HCT116 (cell line): ENCODE data around the gene UFD1. TPM values are rescaled to one million over a fixed set of nuclear protein-coding genes. Genes with fewer than 3 reads are reported as not detected.

ENCODE experiments used
- ATAC-seq: fragments of 200-7000 bp; cut with Tn5 transposase; 2 replicates; pipeline ENCODE4 v1.9.1; 2020; ENCODE audit warnings: mild to moderate bottlenecking, moderate library complexity
- BruUV-seq: library from RNA; stranded (reverse); fragments of 400-500 nt; replicated peaks from 2 replicates; lab custom pipeline; 2021; lab: Mats Ljungman, UMichigan
- CTCF ChIA-PET: fragments of 300-600 bp; sonication (Branson Sonifier 250); formaldehyde crosslinking; loops from one replicate; lab custom pipeline; 2021; ENCODE audit warnings: antibody characterized with exemption; lab: Charles Lee
- POLR2A ChIA-PET: fragments of 300-600, 350-600 bp; sonication (Branson Sonifier 250); formaldehyde crosslinking; loops from one replicate; lab custom pipeline; 2021; ENCODE audit warnings: antibody characterized with exemption; lab: Charles Lee
- RAD21 ChIA-PET, 2 experiments: fragments of 300-600 bp; sonication (Branson Sonifier 250); formaldehyde crosslinking; loops; one replicate each; lab custom pipeline; 2023; ENCODE audit warnings: low total read pairs in 2 of 2; ENCODE audit not compliant: uncharacterized antibody in 2 of 2, unreplicated experiment in 2 of 2, low non-redundant PET in 1 of 2; lab: Charles Lee
- DNase-seq: peaks from one replicate; pipeline ENCODE4 v3.0.0-alpha.2; 2010; ENCODE audit warnings: low read depth, low spot score
- H2AFZ ChIP-seq: fragments of 200-600 bp; shearing (Covaris generic), sonication (generic); 2 replicates; pipeline ENCODE4 v1.6.1; 2017; ENCODE audit warnings: low read depth, mixed run types, mixed read lengths, antibody characterized with exemption, low read length; ENCODE audit not compliant: poor library complexity, severe bottlenecking
- H3K27ac ChIP-seq: 2 replicates; pipeline ENCODE4 v1.5.1; 2012; ENCODE audit warnings: low read depth, low read length
- H3K27me3 ChIP-seq: fragments of 200-600 bp; sonication (generic); 2 replicates; pipeline ENCODE4 v1.6.1; 2016; ENCODE audit warnings: mixed run types, low read length, mixed read lengths; ENCODE audit not compliant: insufficient read depth
- H3K36me3 ChIP-seq, 2 experiments: fragments of 200-500 bp in 1 of 2; fragments of 200-600 bp in 1 of 2; sonication (Bioruptor generic) in 1 of 2; sonication (generic) in 1 of 2; 2 replicates each; pipeline versions ENCODE4 v1.5.1 to v1.6.1; 2014 to 2016; ENCODE audit warnings: low read length in 2 of 2, inconsistent platforms in 1 of 2, mixed read lengths in 1 of 2, mixed run types in 1 of 2; ENCODE audit not compliant: insufficient read depth in 2 of 2, control insufficient read depth in 1 of 2
- H3K4me1 ChIP-seq, 2 experiments: fragments of 200-600 bp in 1 of 2; sonication (generic) in 1 of 2; 2 replicates each; pipeline versions ENCODE4 v1.5.1 to v1.6.1; 2012 to 2017; ENCODE audit warnings: low read length in 2 of 2, inconsistent platforms in 1 of 2, mild to moderate bottlenecking in 1 of 2, mixed read lengths in 1 of 2, mixed run types in 1 of 2, moderate library complexity in 1 of 2; ENCODE audit not compliant: insufficient read depth in 2 of 2, control insufficient read depth in 1 of 2
- H3K4me2 ChIP-seq: fragments of 200-600 bp; sonication (generic); 2 replicates; pipeline ENCODE4 v1.6.1; 2017; ENCODE audit warnings: mixed run types, low read length, mixed read lengths
- H3K4me3 ChIP-seq, 2 experiments: fragments of 200-600 bp in 1 of 2; sonication (generic) in 1 of 2; replicated peaks in 1 of 2; 2 replicates each; pipeline ENCODE4 v1.5.1; 2011 to 2016; ENCODE audit warnings: low read length in 2 of 2, control low read depth in 1 of 2, low read depth in 1 of 2, mild to moderate bottlenecking in 1 of 2, mixed read lengths in 1 of 2, mixed run types in 1 of 2
- H3K79me2 ChIP-seq: fragments of 200-600 bp; sonication (generic); 2 replicates; pipeline ENCODE4 v1.6.1; 2017; ENCODE audit warnings: mild to moderate bottlenecking, mixed run types, low read length, moderate library complexity, mixed read lengths; ENCODE audit not compliant: insufficient read depth
- H3K9ac ChIP-seq: fragments of 200-600 bp; sonication (generic); 2 replicates; pipeline ENCODE4 v1.6.1; 2016; ENCODE audit warnings: low read length, mixed read lengths
- H3K9me2 ChIP-seq: fragments of 200-600 bp; sonication (generic), shearing (Covaris generic); 2 replicates; pipeline ENCODE4 v1.6.1; 2017; ENCODE audit warnings: mixed run types, mild to moderate bottlenecking, moderate library complexity; ENCODE audit not compliant: insufficient read depth
- H3K9me3 ChIP-seq, 2 experiments: fragments of 200-500 bp in 1 of 2; fragments of 200-600 bp in 1 of 2; sonication (Bioruptor generic) in 1 of 2; sonication (generic) in 1 of 2; 2 replicates each; pipeline ENCODE4 v1.6.1; 2014 to 2017; ENCODE audit warnings: low read length in 2 of 2, mixed read lengths in 2 of 2, inconsistent platforms in 1 of 2, low read depth in 1 of 2, mild to moderate bottlenecking in 1 of 2, mixed run types in 1 of 2, moderate library complexity in 1 of 2; ENCODE audit not compliant: control insufficient read depth in 1 of 2, insufficient read depth in 1 of 2
- H4K20me1 ChIP-seq: fragments of 200-600 bp; sonication (generic), shearing (Covaris generic); 2 replicates; pipeline ENCODE4 v1.6.1; 2017; ENCODE audit warnings: mixed run types, mild to moderate bottlenecking, moderate library complexity; ENCODE audit not compliant: insufficient read depth
- EGR1 ChIP-seq: IDR thresholded peaks from 2 replicates; pipeline ENCODE4 v1.6.1; 2012; ENCODE audit warnings: low read depth
- ELF1 ChIP-seq: IDR thresholded peaks from 2 replicates; pipeline ENCODE4 v1.6.1; 2012; ENCODE audit warnings: low read depth, borderline replicate concordance
- EZH2 ChIP-seq: fragments of 200-600 bp; sonication (generic); IDR thresholded peaks from 2 replicates; pipeline ENCODE4 v1.6.1; 2017; ENCODE audit warnings: antibody characterized with exemption, mixed run types
- EZH2phosphoT487 ChIP-seq: fragments of 200-600 bp; IDR thresholded peaks from 2 replicates; pipeline ENCODE4 v1.6.1; 2018; ENCODE audit warnings: antibody characterized with exemption, borderline replicate concordance
- FOSL1 ChIP-seq: IDR thresholded peaks from 2 replicates; pipeline ENCODE4 v1.6.1; 2012; ENCODE audit warnings: low read depth
- JUND ChIP-seq: IDR thresholded peaks from 2 replicates; pipeline ENCODE4 v1.6.1; 2012
- POLR2A ChIP-seq: IDR thresholded peaks from 2 replicates; pipeline ENCODE4 v1.7.0; 2011; ENCODE audit warnings: borderline replicate concordance; ENCODE audit not compliant: insufficient read depth, insufficient read length; ENCODE audit errors: extremely low read depth
- POLR2AphosphoS5 ChIP-seq: IDR thresholded peaks from 2 replicates; pipeline ENCODE4 v1.6.1; 2011; ENCODE audit warnings: mild to moderate bottlenecking, low read depth, low read length, moderate library complexity
- RAD21 ChIP-seq: IDR thresholded peaks from 2 replicates; pipeline ENCODE4 v1.6.1; 2012; ENCODE audit warnings: low read depth, mild to moderate bottlenecking
- SP1 ChIP-seq: IDR thresholded peaks from 2 replicates; pipeline ENCODE4 v1.6.1; 2012; ENCODE audit warnings: low read depth
- SRF ChIP-seq: IDR thresholded peaks from 2 replicates; pipeline ENCODE4 v1.6.1; 2012; ENCODE audit warnings: low read depth
- YY1 ChIP-seq: IDR thresholded peaks from 2 replicates; pipeline ENCODE4 v1.6.1; 2011; ENCODE audit warnings: low read length, low read depth, moderate library complexity, mild to moderate bottlenecking; ENCODE audit not compliant: insufficient replicate concordance; ENCODE audit errors: extremely low read depth
- ZNF274 ChIP-seq: fragments of 200-500 bp; sonication (Bioruptor generic); IDR thresholded peaks from 2 replicates; pipeline ENCODE4 v1.6.1; 2014; ENCODE audit warnings: mild to moderate bottlenecking, low read depth, low read length, inconsistent platforms
- intact Hi-C: fragments of 100-400 bp; cut with micrococcal nuclease; formaldehyde crosslinking; loops from 2 replicates; pipeline ENCODE4 v1.10.0; 2022
- total RNA-seq: library from RNA; stranded (reverse); gene quantifications from one replicate; pipeline ENCODE4 v1.2.1, GENCODE V29; 2021; ENCODE audit not compliant: unreplicated experiment
- TF ChIP-seq, protein P1 (sequence below): IDR thresholded peaks from 2 replicates; pipeline ENCODE4 v1.6.1; 2012
- TF ChIP-seq, protein P2 (sequence below): IDR thresholded peaks from 2 replicates; pipeline ENCODE4 v1.6.1; 2012
- TF ChIP-seq, protein P3 (sequence below): IDR thresholded peaks from 2 replicates; pipeline ENCODE4 v1.6.1; 2011; ENCODE audit warnings: mild to moderate bottlenecking, low read length, moderate library complexity; ENCODE audit not compliant: insufficient replicate concordance; ENCODE audit errors: extremely low read depth
- TF ChIP-seq, protein P4 (sequence below): IDR thresholded peaks from 2 replicates; pipeline ENCODE4 v1.6.1; 2012; ENCODE audit warnings: low read depth

UFD1 gene
- total RNA-seq, 1 experiment from 2014 or later: 97.5 TPM

DNA sequence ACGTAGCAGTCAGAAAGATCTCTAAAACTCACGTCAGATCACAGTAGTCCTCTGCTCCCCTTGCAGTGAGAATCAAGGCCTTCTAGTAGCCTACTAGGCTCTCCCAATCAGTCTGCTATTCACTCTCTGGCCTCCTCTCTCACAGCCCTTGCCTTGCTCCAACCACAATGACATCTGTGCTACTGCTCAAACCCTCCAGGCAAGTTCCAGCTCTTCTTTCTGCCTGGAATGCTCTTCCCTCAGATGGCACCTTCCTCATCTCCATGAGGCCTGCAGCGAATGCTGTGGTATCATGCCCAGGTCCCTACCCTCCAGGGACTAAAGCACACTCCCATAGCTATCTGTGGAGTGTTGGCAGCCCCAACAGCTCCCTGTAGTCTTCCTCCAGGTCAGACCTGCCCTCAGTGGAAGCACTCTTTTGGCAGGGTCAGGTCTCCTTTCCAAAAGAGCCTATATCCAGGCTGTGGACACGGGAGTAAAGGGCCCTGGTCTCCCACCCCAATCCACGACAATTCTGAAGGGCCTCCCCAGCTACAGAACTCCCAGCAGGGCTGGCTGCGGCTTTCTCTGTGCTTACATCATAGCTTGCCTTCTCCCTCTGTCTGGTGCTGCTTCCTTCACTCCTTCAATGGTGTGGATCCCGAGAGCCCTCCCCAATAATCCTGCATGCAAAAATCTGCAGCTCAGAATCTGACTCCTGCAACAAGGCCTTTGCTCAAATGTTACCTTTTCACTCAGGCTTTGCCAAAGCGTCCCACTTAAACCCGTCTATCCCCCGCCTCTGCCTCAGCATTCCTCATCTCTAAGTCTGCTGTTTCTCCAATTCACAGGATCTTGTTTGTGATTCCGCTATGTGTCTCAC, 56.3 kb downstream of the UFD1 start:
- RAD21 ChIA-PET: no interaction called here
- no peak for DNase-seq
- no peak overlapping the region for H3K4me3 ChIP-seq
- no peak overlapping the region for H2AFZ ChIP-seq
- peaks cover 4% of the 10 kb centered on the region for H4K20me1 ChIP-seq
- no peak overlapping the region for H3K27ac ChIP-seq
- H3K9me2 ChIP-seq: no peaks in the 10 kb centered on the region
- H3K4me2 ChIP-seq: no peak overlapping the region
- no peaks in the 10 kb centered on the region for H3K9me3 ChIP-seq
- POLR2A ChIA-PET: no interaction called here
- CTCF ChIA-PET: no interaction called here
- peaks cover 0 to 7% of the 10 kb centered on the region in 2 experiments; a peak in 1 of 4 replicates for H3K36me3 ChIP-seq
- intact Hi-C loops: no loop called here
- BruUV-seq: no TSS peak
- H3K27me3 ChIP-seq: no peaks in the 10 kb centered on the region
- TF ChIP-seq, protein P1, sequence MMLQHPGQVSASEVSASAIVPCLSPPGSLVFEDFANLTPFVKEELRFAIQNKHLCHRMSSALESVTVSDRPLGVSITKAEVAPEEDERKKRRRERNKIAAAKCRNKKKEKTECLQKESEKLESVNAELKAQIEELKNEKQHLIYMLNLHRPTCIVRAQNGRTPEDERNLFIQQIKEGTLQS: no peak
- TF ChIP-seq, protein P2, sequence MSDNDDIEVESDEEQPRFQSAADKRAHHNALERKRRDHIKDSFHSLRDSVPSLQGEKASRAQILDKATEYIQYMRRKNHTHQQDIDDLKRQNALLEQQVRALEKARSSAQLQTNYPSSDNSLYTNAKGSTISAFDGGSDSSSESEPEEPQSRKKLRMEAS: no peak
- TF ChIP-seq ELF1: no peak
- TF ChIP-seq POLR2A: no peak
- no peak for TF ChIP-seq JUND
- TF ChIP-seq SP1: no peak
- no peak for TF ChIP-seq POLR2AphosphoS5
- TF ChIP-seq YY1: no peak
- TF ChIP-seq, protein P3, sequence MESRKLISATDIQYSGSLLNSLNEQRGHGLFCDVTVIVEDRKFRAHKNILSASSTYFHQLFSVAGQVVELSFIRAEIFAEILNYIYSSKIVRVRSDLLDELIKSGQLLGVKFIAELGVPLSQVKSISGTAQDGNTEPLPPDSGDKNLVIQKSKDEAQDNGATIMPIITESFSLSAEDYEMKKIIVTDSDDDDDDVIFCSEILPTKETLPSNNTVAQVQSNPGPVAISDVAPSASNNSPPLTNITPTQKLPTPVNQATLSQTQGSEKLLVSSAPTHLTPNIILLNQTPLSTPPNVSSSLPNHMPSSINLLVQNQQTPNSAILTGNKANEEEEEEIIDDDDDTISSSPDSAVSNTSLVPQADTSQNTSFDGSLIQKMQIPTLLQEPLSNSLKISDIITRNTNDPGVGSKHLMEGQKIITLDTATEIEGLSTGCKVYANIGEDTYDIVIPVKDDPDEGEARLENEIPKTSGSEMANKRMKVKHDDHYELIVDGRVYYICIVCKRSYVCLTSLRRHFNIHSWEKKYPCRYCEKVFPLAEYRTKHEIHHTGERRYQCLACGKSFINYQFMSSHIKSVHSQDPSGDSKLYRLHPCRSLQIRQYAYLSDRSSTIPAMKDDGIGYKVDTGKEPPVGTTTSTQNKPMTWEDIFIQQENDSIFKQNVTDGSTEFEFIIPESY: no peak
- no peak for TF ChIP-seq SRF
- TF ChIP-seq EZH2: no peak
- TF ChIP-seq FOSL1: no peak
- TF ChIP-seq RAD21: no peak
- TF ChIP-seq EGR1: no peak
- TF ChIP-seq ZNF274: no peak
- TF ChIP-seq, protein P4, sequence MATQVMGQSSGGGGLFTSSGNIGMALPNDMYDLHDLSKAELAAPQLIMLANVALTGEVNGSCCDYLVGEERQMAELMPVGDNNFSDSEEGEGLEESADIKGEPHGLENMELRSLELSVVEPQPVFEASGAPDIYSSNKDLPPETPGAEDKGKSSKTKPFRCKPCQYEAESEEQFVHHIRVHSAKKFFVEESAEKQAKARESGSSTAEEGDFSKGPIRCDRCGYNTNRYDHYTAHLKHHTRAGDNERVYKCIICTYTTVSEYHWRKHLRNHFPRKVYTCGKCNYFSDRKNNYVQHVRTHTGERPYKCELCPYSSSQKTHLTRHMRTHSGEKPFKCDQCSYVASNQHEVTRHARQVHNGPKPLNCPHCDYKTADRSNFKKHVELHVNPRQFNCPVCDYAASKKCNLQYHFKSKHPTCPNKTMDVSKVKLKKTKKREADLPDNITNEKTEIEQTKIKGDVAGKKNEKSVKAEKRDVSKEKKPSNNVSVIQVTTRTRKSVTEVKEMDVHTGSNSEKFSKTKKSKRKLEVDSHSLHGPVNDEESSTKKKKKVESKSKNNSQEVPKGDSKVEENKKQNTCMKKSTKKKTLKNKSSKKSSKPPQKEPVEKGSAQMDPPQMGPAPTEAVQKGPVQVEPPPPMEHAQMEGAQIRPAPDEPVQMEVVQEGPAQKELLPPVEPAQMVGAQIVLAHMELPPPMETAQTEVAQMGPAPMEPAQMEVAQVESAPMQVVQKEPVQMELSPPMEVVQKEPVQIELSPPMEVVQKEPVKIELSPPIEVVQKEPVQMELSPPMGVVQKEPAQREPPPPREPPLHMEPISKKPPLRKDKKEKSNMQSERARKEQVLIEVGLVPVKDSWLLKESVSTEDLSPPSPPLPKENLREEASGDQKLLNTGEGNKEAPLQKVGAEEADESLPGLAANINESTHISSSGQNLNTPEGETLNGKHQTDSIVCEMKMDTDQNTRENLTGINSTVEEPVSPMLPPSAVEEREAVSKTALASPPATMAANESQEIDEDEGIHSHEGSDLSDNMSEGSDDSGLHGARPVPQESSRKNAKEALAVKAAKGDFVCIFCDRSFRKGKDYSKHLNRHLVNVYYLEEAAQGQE: no peak
- no peak for TF ChIP-seq EZH2phosphoT487
- no peak overlapping the region for H3K9ac ChIP-seq
- peaks cover 96% of the 10 kb centered on the region for H3K79me2 ChIP-seq
- no peak for ATAC-seq
- H3K4me1 ChIP-seq: no peaks in the 10 kb centered on the region
